SU-DHL-6 (cell line): Measurements from ENCODE around the gene TACSTD2.
"Not testable (repeated sequence)": the region's sequence is repeated elsewhere in the genome, so short reads cannot be mapped to it uniquely, and the experiment has no call there.

Source experiments
- H2AFZ ChIP-seq: fragments of 200-600 bp; sonication (generic); 2 replicates; pipeline ENCODE4 v1.6.1; 2014; ENCODE audit warnings: low read depth, mild to moderate bottlenecking, moderate library complexity, mixed read lengths, antibody characterized with exemption, low read length; ENCODE audit not compliant: severe bottlenecking
- H3F3A ChIP-seq: fragments of 200-600 bp; shearing (Covaris generic); 2 replicates; pipeline ENCODE4 v1.6.0; 2016; ENCODE audit warnings: antibody characterized with exemption, mild to moderate bottlenecking; ENCODE audit not compliant: insufficient read depth
- H3K27ac ChIP-seq: fragments of 200-600 bp; sonication (generic); 2 replicates; pipeline ENCODE4 v1.5.1; 2016; ENCODE audit warnings: low read depth, mild to moderate bottlenecking, low read length, moderate library complexity, mixed read lengths
- H3K27me3 ChIP-seq: fragments of 200-600 bp; sonication (generic), shearing (Covaris generic); 2 replicates; pipeline ENCODE4 v1.6.0; 2014; ENCODE audit warnings: mild to moderate bottlenecking, low read length
- H3K36me3 ChIP-seq: fragments of 200-600 bp; sonication (generic); 2 replicates; pipeline ENCODE4 v1.6.1; 2014; ENCODE audit warnings: mild to moderate bottlenecking, low read length, mixed read lengths
- H3K4me2 ChIP-seq: fragments of 300-600, 200-600 bp; shearing (Covaris generic), sonication (generic); 2 replicates; pipeline ENCODE4 v1.6.0; 2014; ENCODE audit warnings: low read length, low read depth, mild to moderate bottlenecking; ENCODE audit not compliant: poor library complexity, severe bottlenecking
- H3K4me3 ChIP-seq: fragments of 200-600 bp; sonication (generic); 2 replicates; pipeline ENCODE4 v1.5.1; 2014; ENCODE audit warnings: antibody characterized with exemption, low read length, mild to moderate bottlenecking, mixed read lengths; ENCODE audit not compliant: insufficient read depth, poor library complexity, severe bottlenecking
- H3K79me2 ChIP-seq: fragments of 200-600 bp; sonication (generic); 2 replicates; pipeline ENCODE4 v1.6.1; 2014; ENCODE audit warnings: mild to moderate bottlenecking, low read length, moderate library complexity; ENCODE audit not compliant: insufficient read depth
- H3K9ac ChIP-seq: fragments of 200-600 bp; sonication (generic); 2 replicates; pipeline ENCODE4 v1.7.0; 2014; ENCODE audit warnings: mild to moderate bottlenecking, low read length
- H3K9me2 ChIP-seq: fragments of 200-600 bp; sonication (generic); replicated peaks from 2 replicates; pipeline ENCODE4 v1.6.1; 2014; ENCODE audit warnings: low read length; ENCODE audit not compliant: insufficient read depth
- H3K9me3 ChIP-seq: fragments of 200-600 bp; sonication (generic); 2 replicates; pipeline ENCODE4 v1.6.1; 2014; ENCODE audit warnings: low read length, mixed read lengths; ENCODE audit not compliant: insufficient read depth
- H4K20me1 ChIP-seq: fragments of 200-600 bp; sonication (generic); 2 replicates; pipeline ENCODE4 v1.6.1; 2014; ENCODE audit warnings: low read depth, mild to moderate bottlenecking, antibody characterized with exemption, low read length, moderate library complexity, mixed read lengths
- CTCF ChIP-seq: fragments of 200-600 bp; sonication (generic); IDR thresholded peaks from one replicate; pipeline ENCODE4 v1.5.1; 2017; ENCODE audit warnings: antibody characterized with exemption, mild to moderate bottlenecking, low read length, moderate library complexity; ENCODE audit not compliant: insufficient read depth, poor library complexity, severe bottlenecking
- EZH2phosphoT487 ChIP-seq: fragments of 200-600 bp; sonication (generic), shearing (Covaris generic); conservative IDR thresholded peaks from 2 replicates; pipeline ENCODE4 v1.6.1; 2018; ENCODE audit warnings: mild to moderate bottlenecking, antibody characterized with exemption, low read length, moderate library complexity, mixed read lengths

The TACSTD2 gene

DNA sequence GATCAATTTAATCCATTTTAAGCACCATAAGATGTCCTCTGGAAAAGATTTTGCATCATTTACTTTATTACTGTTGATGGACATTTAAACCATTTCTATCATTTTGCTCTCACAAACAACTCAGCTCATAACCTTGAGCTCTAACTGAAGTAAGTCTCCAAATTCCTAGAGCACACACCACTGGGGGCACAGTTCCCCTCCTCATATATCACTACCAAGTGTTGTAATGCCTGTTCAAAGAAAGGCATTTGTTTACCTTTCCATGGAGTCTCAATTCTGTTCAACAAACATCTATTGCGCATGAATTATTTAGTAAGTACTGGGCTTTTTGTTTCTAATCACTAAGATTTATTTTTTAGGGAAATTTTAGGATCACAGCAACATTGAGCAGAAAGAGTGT is 21.7 kb downstream of the TACSTD2 start:
- Histone ChIP-seq H3K9me3 (no peaks in the 10 kb centered on the region), H3K27me3 (no peaks in the 10 kb centered on the region), H3K27ac (no peak overlapping the region), H3K36me3 (no peaks in the 10 kb centered on the region), H3K9me2 (no peaks in the 10 kb centered on the region), H4K20me1 (no peaks in the 10 kb centered on the region), H3K9ac (no peak overlapping the region), H2AFZ (no peak overlapping the region), H3F3A (no peaks in the 10 kb centered on the region), H3K79me2 (no peaks in the 10 kb centered on the region), H3K4me3 (no peak overlapping the region), H3K4me2 (no peak overlapping the region)
- TF ChIP-seq CTCF (no peak), EZH2phosphoT487 (no peak)

GRCh38 chr1:58551186-58552140 is 25.6 kb downstream of the TACSTD2 start:
- H3K27ac ChIP-seq, result no peak overlapping the region
- no peak overlapping the region for H3K4me3 ChIP-seq
- H3K4me2 ChIP-seq, result no peak overlapping the region
- H3K36me3 ChIP-seq, result no peaks in the 10 kb centered on the region
- no peaks in the 10 kb centered on the region for H3K9me3 ChIP-seq
- TF ChIP-seq EZH2phosphoT487 (no peak), CTCF (no peak)
- H3K27me3 ChIP-seq, result no peaks in the 10 kb centered on the region
- H3K79me2 ChIP-seq, result no peaks in the 10 kb centered on the region
- H4K20me1 ChIP-seq, result no peaks in the 10 kb centered on the region
- no peak overlapping the region for H2AFZ ChIP-seq
- H3F3A ChIP-seq, result no peaks in the 10 kb centered on the region
- H3K9me2 ChIP-seq, result no peaks in the 10 kb centered on the region
- no peak overlapping the region for H3K9ac ChIP-seq

DNA sequence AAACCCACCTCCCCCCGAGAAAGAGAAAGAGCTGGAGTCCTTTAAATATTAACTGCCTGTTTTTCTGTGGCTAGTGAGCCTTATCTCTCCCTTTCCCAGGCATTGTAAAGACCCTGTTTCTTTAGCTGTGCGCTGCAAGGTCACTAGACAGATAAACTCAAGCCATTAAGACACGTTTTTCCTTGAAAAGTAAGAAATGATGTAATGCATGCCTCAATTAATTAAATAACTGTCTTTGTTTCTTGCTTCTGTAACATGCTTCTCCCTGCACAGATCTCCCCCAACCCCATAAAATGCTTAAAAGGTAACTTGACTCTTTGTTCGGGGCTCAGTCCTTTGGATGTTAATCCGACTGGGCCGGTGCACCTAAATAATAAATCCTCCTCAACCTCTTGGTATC is 27.8 kb downstream of the TACSTD2 start:
- H3K36me3 ChIP-seq, H3K4me2 ChIP-seq, H3K9ac ChIP-seq, H2AFZ ChIP-seq, H3K9me2 ChIP-seq, H3K27ac ChIP-seq, H3K27me3 ChIP-seq, H3K4me3 ChIP-seq, H3K9me3 ChIP-seq, H4K20me1 ChIP-seq, H3F3A ChIP-seq: not testable (repeated sequence)
- H3K79me2 ChIP-seq, result peaks cover 18% of the 10 kb centered on the region

GRCh38 chr1:58548371-58548770 is 28.7 kb downstream of the TACSTD2 start:
- no peaks in the 10 kb centered on the region for H3K9me2 ChIP-seq
- H3K9me3 ChIP-seq, result no peaks in the 10 kb centered on the region
- peaks cover 19% of the 10 kb centered on the region for H3K79me2 ChIP-seq
- H4K20me1 ChIP-seq, result no peaks in the 10 kb centered on the region
- no peaks in the 10 kb centered on the region for H3K36me3 ChIP-seq
- no peak overlapping the region for H2AFZ ChIP-seq
- no peaks in the 10 kb centered on the region for H3K27me3 ChIP-seq
- no peak overlapping the region for H3K27ac ChIP-seq
- H3K4me3 ChIP-seq, result no peak overlapping the region
- H3F3A ChIP-seq, result 0 out of 2 replicates have a peak, but pooled peaks cover 3% of the 10 kb centered on the region
- no peak overlapping the region for H3K9ac ChIP-seq
- H3K4me2 ChIP-seq, result no peak overlapping the region
- no peak for TF ChIP-seq CTCF
- no peak for TF ChIP-seq EZH2phosphoT487
